ENCODE measurements around the gene IGFBP5.

Gene IGFBP5

GRCh38 chr2:216665242-216665641, 30.1 kb downstream of the IGFBP5 start:
- DNase-seq: no peak

- no peak for DNase-seq
Measured at GRCh38 chr2:216664593-216665034, 30.7 kb downstream of the IGFBP5 start.

GRCh38 chr2:216663846-216664245, 31.5 kb downstream of the IGFBP5 start:
- DNase-seq: no peak

GRCh38 chr2:216663106-216663505, 32.2 kb downstream of the IGFBP5 start:
- no peak for DNase-seq

- no peak for DNase-seq
Measured at GRCh38 chr2:216661639-216662375, 33.5 kb downstream of the IGFBP5 start.

GRCh38 chr2:216661051-216661450, 34.3 kb downstream of the IGFBP5 start:
- no peak for DNase-seq

- no peak for DNase-seq
Measured at GRCh38 chr2:216660496-216660895, 34.9 kb downstream of the IGFBP5 start.

- no peak for DNase-seq
Measured at GRCh38 chr2:216659276-216659675, 36.1 kb downstream of the IGFBP5 start.

GRCh38 chr2:216658757-216659156, 36.6 kb downstream of the IGFBP5 start:
- DNase-seq: no peak

GRCh38 chr2:216657980-216658379, 37.4 kb downstream of the IGFBP5 start:
- DNase-seq: no peak

- DNase-seq: no peak
Measured at GRCh38 chr2:216657086-216657855, 38.1 kb downstream of the IGFBP5 start.

GRCh38 chr2:216654528-216655052, 40.8 kb downstream of the IGFBP5 start:
- DNase-seq: no peak

GRCh38 chr2:216653931-216654365, 41.4 kb downstream of the IGFBP5 start:
- no peak for DNase-seq

- no peak for DNase-seq
Measured at GRCh38 chr2:216653093-216653799, 42.1 kb downstream of the IGFBP5 start.

GRCh38 chr2:216652566-216652965, 42.8 kb downstream of the IGFBP5 start:
- no peak for DNase-seq

- DNase-seq: no peak
Measured at GRCh38 chr2:216651351-216651881, 43.9 kb downstream of the IGFBP5 start.

GRCh38 chr2:216650626-216651257, 44.6 kb downstream of the IGFBP5 start:
- DNase-seq: no peak

- no peak for DNase-seq
Measured at GRCh38 chr2:216649574-216649973, 45.8 kb downstream of the IGFBP5 start.

- no peak for DNase-seq
Measured at GRCh38 chr2:216648105-216648504, 47.2 kb downstream of the IGFBP5 start.

- no peak for DNase-seq
Measured at GRCh38 chr2:216646116-216646515, 49.2 kb downstream of the IGFBP5 start.

GRCh38 chr2:216645636-216645950, 49.8 kb downstream of the IGFBP5 start:
- no peak for DNase-seq
